Activated CD8-positive, alpha-beta memory T cell treated with anti-CD3 and anti-CD28 coated beads for 36 hours (primary cell): ENCODE measurements around the gene ADPGK. TPM values are rescaled to one million over a fixed set of nuclear protein-coding genes. Genes with fewer than 3 reads are reported as not detected.
"Not testable (repeated sequence)": the region's sequence is repeated elsewhere in the genome, so short reads cannot be mapped to it uniquely, and the experiment has no call there.

ENCODE experiments used
- CTCF ChIA-PET: fragments of 350-600 bp; sonication (Branson Sonifier 250); formaldehyde crosslinking; loops from one replicate; lab custom pipeline; 2021; ENCODE audit warnings: antibody characterized with exemption; lab: Charles Lee
- POLR2A ChIA-PET: fragments of 350-600 bp; sonication (Branson Sonifier 250); formaldehyde crosslinking; loops from one replicate; lab custom pipeline; 2021; ENCODE audit warnings: antibody characterized with exemption; lab: Charles Lee
- total RNA-seq, 2 experiments: library from RNA; stranded (reverse); gene quantifications; one replicate each; pipeline ENCODE4 v1.2.3, GENCODE V29; 2021

The ADPGK gene
- total RNA-seq, 2 experiments from 2014 or later: 73.3 to 75.5 TPM

- POLR2A ChIA-PET: no interaction called here
- CTCF ChIA-PET: interaction anchor here (1.1 kb wide), 1 partner anchor 28 kb away, joined by 3 read pairs; no protein-coding TSS in a partner anchor
Measured at GRCh38 chr15:72724028-72724427, 59.5 kb downstream of the ADPGK start.

GRCh38 chr15:72722071-72722696 lies 61.4 kb downstream of the ADPGK start:
- POLR2A ChIA-PET: no interaction called here
- CTCF ChIA-PET: interaction anchor here (0.7 to 1.4 kb wide), 5 partner anchors 9 to 355 kb away, joined by 3 to 4 read pairs (median 3); no protein-coding TSS in a partner anchor

GRCh38 chr15:72708551-72709303 lies 74.8 kb downstream of the ADPGK start:
- CTCF ChIA-PET: not testable (repeated sequence)

GRCh38 chr15:72706266-72706665 lies 77.3 kb downstream of the ADPGK start:
- POLR2A ChIA-PET: no interaction called here
- CTCF ChIA-PET: interaction anchor here (0.7 kb wide), 1 partner anchor 471 kb away, joined by 3 read pairs; no protein-coding TSS in a partner anchor

More at GRCh38 chr15:72708551-72709303, 74.8 kb downstream of the ADPGK start:
- POLR2A ChIA-PET: not testable (repeated sequence)

Other genes with a start within 250 kb of the ADPGK start
- gene GOLGA6B, start 129.1 kb downstream of the ADPGK start, total RNA-seq: not detected
- under 1 TPM; 0.17 to 0.32 TPM for gene HIGD2B, start 97.6 kb downstream of the ADPGK start, total RNA-seq
- 10 to 100 TPM; 13.4 to 16.6 TPM for gene BBS4, start 97.6 kb downstream of the ADPGK start, total RNA-seq